ENCODE data around the gene IFI30.

- TF ChIP-seq CTCF (conservative IDR thresholded peaks at IDR 0.05; ENCODE audit: low read depth, low read length) = no peak
- no peak for TF ChIP-seq EZH2 (IDR thresholded peaks at IDR 0.05; ENCODE audit: borderline replicate concordance, low read depth, low read length, poor library complexity, severe bottlenecking)
These were observed 1.8 kb upstream of the IFI30 start for GRCh38 chr19:18171605-18172327.
